Hematopoietic multipotent progenitor cell (in vitro differentiated cells): ENCODE data around the gene TMUB1. TPM values are rescaled to one million over a fixed set of nuclear protein-coding genes. Genes with fewer than 3 reads are reported as not detected.

ENCODE experiments used
- DNase-seq, 3 donors: peaks; one replicate each; pipeline ENCODE4 v3.0.0-alpha.2; 2011 to 2015; ENCODE audit warnings: low read depth in 2 of 3, low spot score in 2 of 3
- total RNA-seq: library from RNA; depleted of rRNA; stranded (reverse); fragments of >200 nt; gene quantifications from one replicate; pipeline ENCODE4 v1.2.3, GENCODE V29; 2012

Gene TMUB1
- total RNA-seq, 1 donor, result 25.6 TPM

GRCh38 chr7:151035902-151036301 lies 47.4 kb downstream of the TMUB1 start:
- DNase-seq, result no peak

- DNase-seq, result no peak
These were observed 48.1 kb downstream of the TMUB1 start for GRCh38 chr7:151035026-151035717.

- no peak for DNase-seq
These were observed 48.8 kb downstream of the TMUB1 start for GRCh38 chr7:151034312-151035025.

- no peak for DNase-seq
These were observed 49.4 kb downstream of the TMUB1 start for GRCh38 chr7:151033864-151034249.

- DNase-seq, result no peak
These were observed 50.1 kb downstream of the TMUB1 start for GRCh38 chr7:151032936-151033863.

Other genes with a start within 250 kb of the TMUB1 start
- 1.1 TPM for gene AOC1, start 231.0 kb downstream of the TMUB1 start, total RNA-seq
- gene KCNH2, start 105.2 kb downstream of the TMUB1 start, total RNA-seq, result 53.9 TPM
- 0.27 TPM for gene NOS3, start 92.5 kb downstream of the TMUB1 start, total RNA-seq
- gene ATG9B, start 59.0 kb downstream of the TMUB1 start, total RNA-seq, result 2.7 TPM
- 27.5 TPM for gene ABCB8, start 55.0 kb downstream of the TMUB1 start, total RNA-seq
- gene ASIC3, start 35.0 kb downstream of the TMUB1 start, total RNA-seq, result 0.54 TPM
- 17.5 TPM for gene CDK5, start 25.6 kb downstream of the TMUB1 start, total RNA-seq
- gene SLC4A2, start 23.9 kb downstream of the TMUB1 start, total RNA-seq, result 41.5 TPM
- 64.4 TPM for gene FASTK, start 2.7 kb downstream of the TMUB1 start, total RNA-seq
- 95.9 TPM for gene AGAP3, start 3.0 kb upstream of the TMUB1 start, total RNA-seq
- not detected for gene GBX1, start 84.2 kb upstream of the TMUB1 start, total RNA-seq
- gene ASB10, start 103.8 kb upstream of the TMUB1 start, total RNA-seq, result not detected
- gene H2BK1, start 127.0 kb upstream of the TMUB1 start, total RNA-seq, result not detected
- 32.3 TPM for gene ABCF2, start 143.7 kb upstream of the TMUB1 start, total RNA-seq
- gene CHPF2, start 149.0 kb upstream of the TMUB1 start, total RNA-seq, result 95.3 TPM
- gene SMARCD3, start 165.2 kb upstream of the TMUB1 start, total RNA-seq, result 8.3 TPM